Measurements from ENCODE around the gene TMEM204.

TMEM204 gene

GRCh38 chr16:1533443-1533951 lies at the start of gene TMEM204:
Gene TMEM204, plus strand, starts transcription at chr16:1533666. Its CDS starts 610 bp downstream, at chr16:1534276.
- in situ Hi-C loops (cut with MboI; ENCODE audit: low sequenced_read_pairs) = no loop called here

GRCh38 chr16:1485847-1486496 lies 47.5 kb upstream of the TMEM204 start:
- in situ Hi-C loops (cut with MboI; ENCODE audit: low sequenced_read_pairs) = no loop called here

- in situ Hi-C loops (cut with MboI; ENCODE audit: low sequenced_read_pairs) = no loop called here
Measured at GRCh38 chr16:1486551-1487390, 46.7 kb upstream of the TMEM204 start.

GRCh38 chr16:1487395-1488053 lies 45.9 kb upstream of the TMEM204 start:
- in situ Hi-C loops (cut with MboI; ENCODE audit: low sequenced_read_pairs) = no loop called here

- in situ Hi-C loops (cut with MboI; ENCODE audit: low sequenced_read_pairs) = no loop called here
Measured at GRCh38 chr16:1488054-1488601, 45.3 kb upstream of the TMEM204 start.

- in situ Hi-C loops (cut with MboI; ENCODE audit: low sequenced_read_pairs) = no loop called here
Measured at GRCh38 chr16:1488619-1489018, 44.8 kb upstream of the TMEM204 start, which contains the start of gene PTX4. Gene PTX4, minus strand, starts transcription at chr16:1488944. Its CDS starts 35 bp downstream, at chr16:1488909.

- in situ Hi-C loops (cut with MboI; ENCODE audit: low sequenced_read_pairs) = no loop called here
Measured at GRCh38 chr16:1489077-1489476, 44.4 kb upstream of the TMEM204 start.

- in situ Hi-C loops (cut with MboI; ENCODE audit: low sequenced_read_pairs) = no loop called here
Measured at GRCh38 chr16:1491327-1491726, 42.1 kb upstream of the TMEM204 start.

GRCh38 chr16:1492082-1492922 lies 41.2 kb upstream of the TMEM204 start:
- in situ Hi-C loops (cut with MboI; ENCODE audit: low sequenced_read_pairs) = no loop called here

- in situ Hi-C loops (cut with MboI; ENCODE audit: low sequenced_read_pairs) = no loop called here
Measured at GRCh38 chr16:1492923-1493745, 40.3 kb upstream of the TMEM204 start, which contains the start of gene TELO2. Gene TELO2, plus strand, starts transcription at chr16:1493360. Its CDS starts 922 bp downstream, at chr16:1494282.

GRCh38 chr16:1493746-1494094 lies 39.7 kb upstream of the TMEM204 start:
- in situ Hi-C loops (cut with MboI; ENCODE audit: low sequenced_read_pairs) = no loop called here

- in situ Hi-C loops (cut with MboI; ENCODE audit: low sequenced_read_pairs) = no loop called here
Measured at GRCh38 chr16:1494129-1494640, 39.3 kb upstream of the TMEM204 start.

GRCh38 chr16:1494711-1495110 lies 38.8 kb upstream of the TMEM204 start:
- in situ Hi-C loops (cut with MboI; ENCODE audit: low sequenced_read_pairs) = no loop called here

- in situ Hi-C loops (cut with MboI; ENCODE audit: low sequenced_read_pairs) = no loop called here
Measured at GRCh38 chr16:1495211-1495888, 38.1 kb upstream of the TMEM204 start.

GRCh38 chr16:1495889-1496262 lies 37.6 kb upstream of the TMEM204 start:
- in situ Hi-C loops (cut with MboI; ENCODE audit: low sequenced_read_pairs) = no loop called here

GRCh38 chr16:1496464-1496863 lies 37.0 kb upstream of the TMEM204 start:
- in situ Hi-C loops (cut with MboI; ENCODE audit: low sequenced_read_pairs) = no loop called here

GRCh38 chr16:1497014-1497598 lies 36.4 kb upstream of the TMEM204 start:
- in situ Hi-C loops (cut with MboI; ENCODE audit: low sequenced_read_pairs) = no loop called here
